ENCODE results near the gene MYL5.
"Not testable (repeated sequence)": the region's sequence is repeated elsewhere in the genome, so short reads cannot be mapped to it uniquely, and the experiment has no call there.

MYL5 gene

DNA sequence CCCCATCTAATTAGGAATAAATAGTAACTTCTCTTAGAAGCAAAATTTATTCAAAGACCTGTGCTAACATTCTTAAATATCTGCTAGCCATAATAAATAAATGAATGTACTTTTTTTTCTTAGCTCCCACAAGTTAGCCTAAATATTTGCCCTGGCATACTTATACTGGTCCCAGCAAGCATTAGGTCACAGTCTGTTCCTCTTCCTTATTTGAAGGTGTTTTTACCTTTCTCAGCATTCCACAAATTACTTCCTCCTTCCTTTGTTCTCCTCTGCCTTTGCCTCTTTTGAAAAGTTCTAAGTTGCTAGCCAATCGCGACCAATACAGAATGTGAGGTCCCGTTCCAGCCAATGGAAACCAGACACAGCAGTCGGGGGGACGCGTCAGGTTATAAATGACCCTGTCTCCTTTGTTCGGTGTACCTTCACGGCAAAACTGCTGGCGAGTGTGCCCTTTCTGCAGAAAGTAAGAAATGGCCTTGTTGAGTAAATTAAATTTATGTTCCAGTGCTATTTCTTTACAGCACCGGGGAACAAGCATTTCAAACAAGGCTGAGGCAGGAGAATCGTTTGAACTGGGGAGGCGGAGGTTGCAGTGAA lies 20.1 kb downstream of the MYL5 start:
- not testable (repeated sequence) for ATAC-seq, H3K9me3 Mint-ChIP-seq, H3K4me3 Mint-ChIP-seq, H3K36me3 Mint-ChIP-seq, H3K27ac Mint-ChIP-seq, H3K27me3 Mint-ChIP-seq
- H3K4me1 Mint-ChIP-seq: peaks cover 11% of the 10 kb centered on the region

DNA sequence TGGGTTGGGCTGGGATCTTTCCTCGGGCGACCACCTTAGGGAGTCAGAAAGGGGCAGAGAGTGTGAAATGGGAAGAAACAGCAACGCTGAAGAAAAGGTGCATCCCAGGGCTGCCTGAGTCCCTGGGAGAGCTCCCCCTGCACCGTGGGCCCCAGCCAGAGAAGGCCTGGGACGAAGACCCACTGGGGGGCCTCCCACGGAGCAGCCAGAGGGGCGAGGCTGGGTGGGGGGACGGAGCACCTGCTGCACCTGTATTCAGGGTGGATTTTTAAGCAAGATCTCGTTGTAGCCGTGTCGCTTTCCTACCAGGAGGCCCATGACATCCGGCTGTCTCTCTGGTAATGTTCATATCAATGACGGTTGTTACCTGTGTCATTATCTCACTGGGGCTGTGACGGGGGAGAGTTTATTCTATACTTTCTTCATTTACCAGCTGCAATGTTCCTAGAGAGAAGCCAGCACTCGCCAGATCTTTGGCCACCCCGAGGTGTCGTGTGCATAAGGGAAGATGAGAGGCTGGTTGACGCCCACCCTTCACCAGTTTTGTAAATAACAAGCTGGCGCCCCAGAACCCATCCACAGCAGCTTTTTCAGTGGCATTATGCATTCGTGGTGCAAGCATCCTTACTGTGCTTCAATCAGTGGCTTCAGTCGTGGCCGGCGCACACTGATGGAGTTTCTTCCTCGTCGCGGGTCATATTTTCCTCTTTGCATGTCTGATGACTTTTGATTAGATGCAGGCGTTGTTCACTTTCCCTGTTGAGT lies 25.7 kb downstream of the MYL5 start:
- H3K9me3 Mint-ChIP-seq: peaks cover 6% of the 10 kb centered on the region
- no peak for ATAC-seq
- H3K4me3 Mint-ChIP-seq: no peak overlapping the region

GRCh38 chr4:700587-701264 lies 26.4 kb downstream of the MYL5 start:
- Mint-ChIP-seq H3K36me3 (no peaks in the 10 kb centered on the region), H3K4me1 (peaks cover 43% of the 10 kb centered on the region), H3K9me3 (peaks cover 6% of the 10 kb centered on the region), H3K27ac (peak overlapping the region; percentile 85), H3K27me3 (no peaks in the 10 kb centered on the region), H3K4me3 (no peak overlapping the region)
- ATAC-seq: no peak

More for the DNA sequence above, 25.7 kb downstream of the MYL5 start:
- H3K27ac Mint-ChIP-seq: peak overlapping the region; percentile 85
- no peaks in the 10 kb centered on the region for H3K36me3 Mint-ChIP-seq
- no peaks in the 10 kb centered on the region for H3K27me3 Mint-ChIP-seq
- peaks cover 37% of the 10 kb centered on the region for H3K4me1 Mint-ChIP-seq

GRCh38 chr4:702618-703048 lies 28.3 kb downstream of the MYL5 start:
- no peaks in the 10 kb centered on the region for H3K36me3 Mint-ChIP-seq
- H3K27me3 Mint-ChIP-seq: no peaks in the 10 kb centered on the region
- no peak for ATAC-seq
- H3K27ac Mint-ChIP-seq: no peak overlapping the region
- H3K4me1 Mint-ChIP-seq: peaks cover 49% of the 10 kb centered on the region
- no peak overlapping the region for H3K4me3 Mint-ChIP-seq
- peaks cover 3% of the 10 kb centered on the region for H3K9me3 Mint-ChIP-seq

DNA sequence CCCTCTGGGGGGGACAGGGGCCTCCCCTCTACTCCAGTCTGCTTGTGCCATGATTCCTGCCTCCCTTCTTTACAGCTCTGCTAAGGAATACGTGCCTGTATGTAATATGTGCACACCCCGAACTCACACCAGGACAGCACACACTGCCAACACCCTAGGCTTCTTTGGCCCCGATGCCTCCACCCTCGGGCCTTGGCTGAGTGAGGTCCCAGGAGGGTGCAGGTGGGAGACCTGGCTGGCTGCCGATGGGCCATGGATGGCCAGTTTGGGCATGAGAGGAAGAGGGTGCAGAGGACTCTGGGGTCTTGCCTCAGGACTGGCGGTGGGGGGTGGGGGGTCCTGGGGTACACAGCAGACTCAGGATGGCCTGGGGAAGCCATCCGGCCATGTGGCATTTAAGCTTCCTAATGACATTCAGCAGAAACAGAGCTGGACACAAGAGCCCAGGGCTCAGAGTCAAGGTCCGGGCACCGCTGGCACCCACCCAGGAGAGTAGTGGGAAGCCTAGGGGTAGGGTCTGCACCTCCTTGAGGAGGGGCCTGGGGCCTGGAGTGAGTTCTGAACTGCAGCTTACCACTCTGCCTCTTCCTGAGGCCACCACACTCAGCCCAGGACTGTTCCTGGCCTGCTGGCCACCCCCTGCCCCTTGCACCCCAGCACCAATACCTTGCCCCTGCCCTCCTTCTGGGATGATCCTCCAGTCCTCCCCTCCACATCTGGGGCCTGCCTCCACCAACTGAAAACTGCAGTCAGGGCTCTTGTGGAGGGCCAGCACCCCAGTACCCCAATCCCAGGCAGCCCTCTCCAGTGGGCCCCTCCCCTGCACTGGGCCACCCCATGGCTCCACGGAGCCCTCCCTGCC lies 29.2 kb downstream of the MYL5 start:
- Mint-ChIP-seq H3K27ac (no peak overlapping the region), H3K4me3 (no peak overlapping the region), H3K4me1 (peaks cover 51% of the 10 kb centered on the region), H3K36me3 (no peaks in the 10 kb centered on the region), H3K9me3 (peaks cover 3% of the 10 kb centered on the region), H3K27me3 (no peaks in the 10 kb centered on the region)
- no peak for ATAC-seq

- Mint-ChIP-seq H3K4me1 (peaks cover 51% of the 10 kb centered on the region), H3K9me3 (peaks cover 3% of the 10 kb centered on the region), H3K4me3 (peak overlapping the region; percentile 91), H3K27me3 (no peaks in the 10 kb centered on the region), H3K36me3 (no peaks in the 10 kb centered on the region), H3K27ac (peak overlapping the region; percentile 87)
- peak; percentile 1 for ATAC-seq
These were observed 30.0 kb downstream of the MYL5 start for GRCh38 chr4:704198-704891.

DNA sequence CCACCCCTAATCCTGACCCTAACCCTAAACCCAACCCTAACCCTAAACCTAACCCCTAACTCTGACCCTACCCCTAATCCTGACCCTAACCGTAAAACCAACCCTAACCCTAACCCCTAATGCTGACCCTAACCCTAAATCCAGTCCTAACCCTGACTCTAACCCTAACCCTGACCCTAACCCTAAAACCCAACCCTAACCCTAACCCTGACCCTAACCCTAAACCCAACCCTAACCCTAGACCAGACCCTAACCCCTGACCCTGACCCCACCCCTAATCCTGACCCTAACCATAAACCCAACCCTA lies 30.6 kb downstream of the MYL5 start:
- H3K27me3 Mint-ChIP-seq: no peaks in the 10 kb centered on the region
- peak overlapping the region; percentile 87 for H3K27ac Mint-ChIP-seq
- peaks cover 5% of the 10 kb centered on the region for H3K36me3 Mint-ChIP-seq
- ATAC-seq: no peak
- peaks cover 3% of the 10 kb centered on the region for H3K9me3 Mint-ChIP-seq
- H3K4me1 Mint-ChIP-seq: peaks cover 51% of the 10 kb centered on the region
- H3K4me3 Mint-ChIP-seq: peak overlapping the region; percentile 91

DNA sequence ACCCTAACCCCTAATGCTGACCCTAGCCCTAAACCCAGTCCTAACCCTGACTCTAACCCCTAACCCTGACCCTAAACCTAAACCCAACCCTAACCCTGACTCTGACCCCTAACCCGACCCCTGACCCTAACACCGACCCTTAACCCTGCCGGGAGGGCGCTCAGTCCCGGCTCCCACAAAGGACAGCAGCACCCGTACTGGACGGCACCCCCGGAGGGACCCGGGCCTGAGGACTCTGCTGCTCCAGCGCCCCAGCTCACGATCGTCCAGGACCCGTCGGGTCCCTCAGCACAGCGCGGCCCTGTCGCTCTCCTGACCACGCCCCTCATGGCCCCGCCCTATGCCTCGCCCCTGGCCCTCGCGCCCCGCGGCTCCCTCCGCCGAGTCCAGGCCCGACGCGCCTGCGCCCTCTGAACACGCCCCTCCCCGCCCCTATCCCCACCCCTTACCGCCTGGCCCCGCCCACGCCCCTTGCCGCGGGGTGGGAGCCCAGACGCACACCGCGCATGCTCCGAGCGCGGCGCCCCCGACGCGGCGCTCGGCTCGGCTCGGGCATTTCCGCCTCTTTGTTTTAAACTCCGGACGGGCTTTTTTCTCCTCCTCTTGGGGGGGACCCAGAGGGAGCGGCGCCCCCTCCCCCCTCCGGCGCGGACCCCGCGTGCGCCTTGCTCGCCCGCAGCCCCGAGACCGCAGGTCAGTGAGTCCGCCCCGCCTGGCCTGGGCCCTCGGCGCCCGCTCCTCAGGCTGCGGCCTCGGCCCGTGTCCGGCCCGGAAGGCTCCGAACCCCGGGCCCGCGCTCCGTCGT lies 31.1 kb downstream of the MYL5 start, which contains the start of gene PCGF3:
TSS of gene PCGF3 (plus strand) at position 555 of the 805 bp plus-strand sequence. CDS start 27,849 bp downstream, outside the sequence.
- ATAC-seq: peak; percentile 97
- Mint-ChIP-seq H3K9me3 (peaks cover 3% of the 10 kb centered on the region), H3K36me3 (peaks cover 11% of the 10 kb centered on the region), H3K4me3 (peak within 1 kb of the TSS; percentile 91), H3K27me3 (no peaks in the 10 kb centered on the region), H3K27ac (peak within 1 kb of the TSS; percentile 87), H3K4me1 (peaks cover 51% of the 10 kb centered on the region)

GRCh38 chr4:706083-706633 lies 31.8 kb downstream of the MYL5 start:
- not testable (repeated sequence) for ATAC-seq, H3K27me3 Mint-ChIP-seq, H3K9me3 Mint-ChIP-seq
- Mint-ChIP-seq H3K4me1 (peaks cover 49% of the 10 kb centered on the region), H3K4me3 (peak overlapping the region; percentile 91), H3K27ac (peak overlapping the region; percentile 87), H3K36me3 (peaks cover 17% of the 10 kb centered on the region)

DNA sequence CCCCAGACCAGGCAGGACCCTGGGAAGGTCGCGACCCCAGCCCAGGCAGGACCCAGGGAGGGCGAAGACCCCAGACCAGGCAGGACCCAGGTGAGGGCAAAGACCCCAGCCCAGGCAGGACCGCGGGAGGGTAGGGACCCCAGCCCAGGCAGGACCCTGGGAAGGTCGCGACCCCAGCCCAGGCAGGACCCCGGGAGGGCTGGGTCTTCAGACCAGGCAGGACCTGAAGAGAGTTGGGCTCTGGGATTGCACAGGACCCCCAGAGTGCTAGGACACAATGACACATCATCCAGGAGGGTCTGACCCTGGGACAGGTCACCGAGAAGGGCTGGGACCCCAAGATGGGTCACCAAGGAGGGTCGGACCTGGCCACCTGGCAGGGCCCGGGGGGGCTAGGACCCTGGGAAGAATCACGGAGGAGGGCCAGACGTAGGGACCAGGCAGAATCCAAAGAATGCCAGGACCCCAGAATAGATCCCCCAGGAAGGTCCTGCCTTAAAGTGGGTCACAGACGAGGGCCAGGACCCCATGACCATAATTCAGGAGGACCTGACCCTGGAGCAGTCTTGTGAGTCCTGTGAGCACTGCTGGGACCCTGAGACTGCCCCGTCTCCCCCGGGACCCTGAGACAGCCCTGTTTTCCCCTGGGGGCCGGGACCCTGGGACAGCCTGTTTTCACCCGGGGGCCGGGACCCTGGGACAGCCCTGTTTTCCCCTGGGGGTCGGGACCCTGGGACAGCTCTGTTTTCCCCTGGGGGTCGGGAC lies 32.7 kb downstream of the MYL5 start:
- no peak for ATAC-seq
- Mint-ChIP-seq H3K4me1 (peaks cover 49% of the 10 kb centered on the region), H3K27ac (no peak overlapping the region), H3K27me3 (no peaks in the 10 kb centered on the region), H3K4me3 (peak overlapping the region; percentile 21), H3K36me3 (peaks cover 17% of the 10 kb centered on the region), H3K9me3 (no peaks in the 10 kb centered on the region)

- ATAC-seq: no peak
These were observed 33.7 kb downstream of the MYL5 start for GRCh38 chr4:707929-708630.

GRCh38 chr4:708631-708933 lies 34.2 kb downstream of the MYL5 start:
- H3K36me3 Mint-ChIP-seq: peaks cover 17% of the 10 kb centered on the region

More at GRCh38 chr4:707929-708630, 33.7 kb downstream of the MYL5 start:
- Mint-ChIP-seq H3K27ac (no peak overlapping the region), H3K36me3 (peaks cover 17% of the 10 kb centered on the region), H3K4me1 (peaks cover 54% of the 10 kb centered on the region), H3K9me3 (no peaks in the 10 kb centered on the region), H3K4me3 (no peak overlapping the region), H3K27me3 (no peaks in the 10 kb centered on the region)

DNA sequence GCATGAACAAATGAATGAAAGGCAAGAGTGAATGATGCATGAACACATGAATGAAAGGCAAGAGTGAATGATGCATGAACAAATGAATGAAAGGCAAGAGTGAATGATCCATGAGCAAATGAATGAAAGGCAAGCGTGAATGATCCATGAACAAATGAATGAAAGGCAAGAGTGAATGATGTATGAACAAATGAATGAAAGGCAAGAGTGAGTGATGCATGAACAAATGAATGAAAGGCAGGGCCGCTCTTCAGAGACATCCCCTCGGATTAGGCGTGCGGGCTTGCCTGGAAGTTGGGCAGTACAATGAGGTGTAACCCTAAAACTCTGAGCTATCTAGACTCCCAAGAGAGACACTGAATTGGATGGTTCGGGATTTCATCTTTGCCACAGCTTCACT lies 35.0 kb downstream of the MYL5 start:
- H3K4me3 Mint-ChIP-seq: no peak overlapping the region
- H3K9me3 Mint-ChIP-seq: no peaks in the 10 kb centered on the region
- no peak for ATAC-seq
- no peak overlapping the region for H3K27ac Mint-ChIP-seq
- peaks cover 18% of the 10 kb centered on the region for H3K36me3 Mint-ChIP-seq
- no peaks in the 10 kb centered on the region for H3K27me3 Mint-ChIP-seq
- H3K4me1 Mint-ChIP-seq: peaks cover 56% of the 10 kb centered on the region

More at GRCh38 chr4:708631-708933, 34.2 kb downstream of the MYL5 start:
- Mint-ChIP-seq H3K27ac (no peak overlapping the region), H3K27me3 (no peaks in the 10 kb centered on the region), H3K4me1 (peaks cover 56% of the 10 kb centered on the region), H3K4me3 (no peak overlapping the region), H3K9me3 (no peaks in the 10 kb centered on the region)
- ATAC-seq: no peak
